Neural progenitor cell (in vitro differentiated cells): Measurements from ENCODE around the gene FAM47C. TPM values are rescaled to one million over a fixed set of nuclear protein-coding genes. Genes with fewer than 3 reads are reported as not detected.
A peak's percentile ranks its signal among the peaks of the same experiment; 100 is the strongest.

Experiments used
- DNase-seq: peaks from one replicate; pipeline ENCODE4 v3.0.0-alpha.2; 2016; ENCODE audit warnings: low spot score
- H2AFZ ChIP-seq: fragments of 200-600 bp; sonication (generic); replicated peaks from 2 replicates; pipeline ENCODE4 v1.6.1; 2016; ENCODE audit warnings: antibody characterized with exemption
- H3F3A ChIP-seq: fragments of 200-600 bp; sonication (generic); 2 replicates; pipeline ENCODE4 v1.6.1; 2016; ENCODE audit warnings: antibody characterized with exemption, low read depth
- H3K27ac ChIP-seq: fragments of 200-600 bp; sonication (generic); 2 replicates; pipeline ENCODE4 v1.5.1; 2016; ENCODE audit warnings: mild to moderate bottlenecking
- H3K27me3 ChIP-seq: fragments of 200-600 bp; sonication (generic); 2 replicates; pipeline ENCODE4 v1.6.1; 2016; ENCODE audit warnings: mild to moderate bottlenecking, moderate library complexity
- H3K36me3 ChIP-seq: fragments of 200-600 bp; sonication (generic); 2 replicates; pipeline ENCODE4 v1.5.1; 2016
- H3K4me1 ChIP-seq: fragments of 200-600 bp; sonication (generic); 2 replicates; pipeline ENCODE4 v1.6.1; 2016; ENCODE audit warnings: mixed run types
- H3K4me2 ChIP-seq: fragments of 200-600 bp; sonication (generic); 2 replicates; pipeline ENCODE4 v1.6.1; 2016
- H3K4me3 ChIP-seq: fragments of 200-600 bp; sonication (generic); 2 replicates; pipeline ENCODE4 v1.5.1; 2016
- H3K79me2 ChIP-seq: fragments of 200-600 bp; sonication (generic); 2 replicates; pipeline ENCODE4 v1.6.1; 2016; ENCODE audit warnings: low read depth
- H3K9ac ChIP-seq: fragments of 200-600 bp; sonication (generic); 2 replicates; pipeline ENCODE4 v1.6.1; 2016
- H3K9me3 ChIP-seq: fragments of 200-600 bp; sonication (generic); 2 replicates; pipeline ENCODE4 v1.5.1; 2016; ENCODE audit warnings: low read depth
- H4K20me1 ChIP-seq: fragments of 200-600 bp; sonication (generic); 2 replicates; pipeline ENCODE4 v1.6.1; 2016; ENCODE audit warnings: low read depth
- H3K27ac Mint-ChIP-seq: 3 replicates; pipeline ENCODE4 v1.8.0; 2021; ENCODE audit warnings: mixed read lengths
- H3K27me3 Mint-ChIP-seq: 2 replicates; pipeline ENCODE4 v1.8.0; 2022; ENCODE audit warnings: low read depth, mild to moderate bottlenecking, inconsistent platforms, moderate library complexity, mixed read lengths; ENCODE audit not compliant: insufficient read depth
- H3K36me3 Mint-ChIP-seq: 3 replicates; pipeline ENCODE4 v1.8.0; 2021; ENCODE audit warnings: mixed read lengths
- H3K4me1 Mint-ChIP-seq: 3 replicates; pipeline ENCODE4 v1.8.0; 2021; ENCODE audit warnings: mixed read lengths
- H3K4me3 Mint-ChIP-seq: 3 replicates; pipeline ENCODE4 v1.8.0; 2021; ENCODE audit warnings: mild to moderate bottlenecking, moderate library complexity, mixed read lengths
- H3K9me3 Mint-ChIP-seq: 3 replicates; pipeline ENCODE4 v1.8.0; 2020; ENCODE audit warnings: mixed read lengths
- CTCF ChIP-seq: fragments of 200-600 bp; sonication (generic); IDR thresholded peaks from 2 replicates; pipeline ENCODE4 v1.5.1; 2017; ENCODE audit warnings: antibody characterized with exemption, mild to moderate bottlenecking
- EZH2 ChIP-seq: fragments of 200-600 bp; sonication (generic); IDR thresholded peaks from 2 replicates; pipeline ENCODE4 v1.6.1; 2017; ENCODE audit warnings: antibody characterized with exemption, mild to moderate bottlenecking, moderate library complexity
- EZH2phosphoT487 ChIP-seq: fragments of 200-600 bp; sonication (generic); IDR thresholded peaks from 2 replicates; pipeline ENCODE4 v1.6.1; 2017; ENCODE audit warnings: antibody characterized with exemption
- total RNA-seq: library from RNA; depleted of rRNA; stranded (reverse); fragments of >200 nt; gene quantifications from 2 replicates; pipeline ENCODE4 v1.2.3, GENCODE V29; 2015; ENCODE audit warnings: low replicate concordance

The FAM47C gene
- total RNA-seq, 1 donor from 2014 or later, result not detected

- no peaks in the 10 kb centered on the region for H3F3A ChIP-seq
- Mint-ChIP-seq H3K27me3 (no peaks in the 10 kb centered on the region), H3K4me1 (peaks cover 2% of the 10 kb centered on the region), H3K4me3 (no peak overlapping the region), H3K27ac (no peak overlapping the region), H3K36me3 (no peaks in the 10 kb centered on the region), H3K9me3 (no peaks in the 10 kb centered on the region)
- no peaks in the 10 kb centered on the region for H3K9me3 ChIP-seq
- H3K4me1 ChIP-seq, result no peaks in the 10 kb centered on the region
- H4K20me1 ChIP-seq, result no peaks in the 10 kb centered on the region
- no peak overlapping the region for H3K4me3 ChIP-seq
- H3K36me3 ChIP-seq, result no peaks in the 10 kb centered on the region
- no peaks in the 10 kb centered on the region for H3K27me3 ChIP-seq
- H3K27ac ChIP-seq, result no peak overlapping the region
- no peak for DNase-seq
- H2AFZ ChIP-seq, result no peak overlapping the region
- H3K9ac ChIP-seq, result no peak overlapping the region
- TF ChIP-seq EZH2, result no peak
- TF ChIP-seq CTCF, result no peak
- no peak for TF ChIP-seq EZH2phosphoT487
- H3K79me2 ChIP-seq, result no peaks in the 10 kb centered on the region
- H3K4me2 ChIP-seq, result no peak overlapping the region
Measured at GRCh38 chrX:36973575-36973974, 34.6 kb upstream of the FAM47C start.

GRCh38 chrX:36974911-36975310 lies 33.3 kb upstream of the FAM47C start:
- Mint-ChIP-seq H3K4me3 (no peak overlapping the region), H3K36me3 (no peaks in the 10 kb centered on the region), H3K27ac (no peak overlapping the region), H3K4me1 (peaks cover 2% of the 10 kb centered on the region), H3K9me3 (no peaks in the 10 kb centered on the region), H3K27me3 (no peaks in the 10 kb centered on the region)
- no peaks in the 10 kb centered on the region for H3K9me3 ChIP-seq
- no peak overlapping the region for H3K9ac ChIP-seq
- no peak for TF ChIP-seq CTCF
- TF ChIP-seq EZH2phosphoT487, result no peak
- no peak for TF ChIP-seq EZH2
- no peak overlapping the region for H3K27ac ChIP-seq
- no peak overlapping the region for H3K4me2 ChIP-seq
- peak; percentile 19 for DNase-seq
- no peak overlapping the region for H3K4me3 ChIP-seq
- H3F3A ChIP-seq, result no peaks in the 10 kb centered on the region
- no peaks in the 10 kb centered on the region for H3K79me2 ChIP-seq
- H3K4me1 ChIP-seq, result no peaks in the 10 kb centered on the region
- H3K27me3 ChIP-seq, result no peaks in the 10 kb centered on the region
- no peaks in the 10 kb centered on the region for H4K20me1 ChIP-seq
- no peaks in the 10 kb centered on the region for H3K36me3 ChIP-seq
- H2AFZ ChIP-seq, result no peak overlapping the region

GRCh38 chrX:36978886-36979285 lies 29.3 kb upstream of the FAM47C start:
- no peaks in the 10 kb centered on the region for H3K36me3 ChIP-seq
- no peak overlapping the region for H3K27ac ChIP-seq
- H3K27me3 ChIP-seq, result no peaks in the 10 kb centered on the region
- Mint-ChIP-seq H3K27ac (no peak overlapping the region), H3K9me3 (no peaks in the 10 kb centered on the region), H3K4me3 (no peak overlapping the region), H3K4me1 (peaks cover 2% of the 10 kb centered on the region), H3K27me3 (peaks cover 2% of the 10 kb centered on the region), H3K36me3 (no peaks in the 10 kb centered on the region)
- DNase-seq, result no peak
- H3K9me3 ChIP-seq, result no peaks in the 10 kb centered on the region
- no peaks in the 10 kb centered on the region for H3K79me2 ChIP-seq
- H2AFZ ChIP-seq, result no peak overlapping the region
- H4K20me1 ChIP-seq, result no peaks in the 10 kb centered on the region
- no peak overlapping the region for H3K4me2 ChIP-seq
- TF ChIP-seq EZH2 (no peak), CTCF (no peak), EZH2phosphoT487 (no peak)
- no peak overlapping the region for H3K9ac ChIP-seq
- no peaks in the 10 kb centered on the region for H3K4me1 ChIP-seq
- H3F3A ChIP-seq, result no peaks in the 10 kb centered on the region
- H3K4me3 ChIP-seq, result no peak overlapping the region

GRCh38 chrX:36983831-36984230 lies 24.3 kb upstream of the FAM47C start:
- H3K27ac ChIP-seq, result no peak overlapping the region
- Mint-ChIP-seq H3K36me3 (no peaks in the 10 kb centered on the region), H3K4me1 (no peaks in the 10 kb centered on the region), H3K4me3 (no peak overlapping the region), H3K9me3 (peaks cover 3% of the 10 kb centered on the region), H3K27ac (no peak overlapping the region), H3K27me3 (peaks cover 5% of the 10 kb centered on the region)
- H3K4me3 ChIP-seq, result no peak overlapping the region
- no peak overlapping the region for H3K9ac ChIP-seq
- H4K20me1 ChIP-seq, result no peaks in the 10 kb centered on the region
- H2AFZ ChIP-seq, result no peak overlapping the region
- H3K9me3 ChIP-seq, result no peaks in the 10 kb centered on the region
- TF ChIP-seq EZH2 (no peak), EZH2phosphoT487 (no peak), CTCF (no peak)
- H3K79me2 ChIP-seq, result no peaks in the 10 kb centered on the region
- H3K4me1 ChIP-seq, result no peaks in the 10 kb centered on the region
- no peak for DNase-seq
- H3K36me3 ChIP-seq, result no peaks in the 10 kb centered on the region
- H3F3A ChIP-seq, result no peaks in the 10 kb centered on the region
- H3K27me3 ChIP-seq, result peaks cover 23% of the 10 kb centered on the region
- no peak overlapping the region for H3K4me2 ChIP-seq
